NCI-H510A (cell line): ENCODE data around the gene MCTP1.

Experiments used
- DNase-seq: peaks from one replicate; lab custom pipeline; 2025; lab: John Stamatoyannopoulos, UW

MCTP1 gene

GRCh38 chr5:95284572-95285408 is at the start of gene MCTP1:
MCTP1 (minus strand) TSS chr5:95285094.
- DNase-seq: peak; percentile 26

- no peak for DNase-seq
Observed at GRCh38 chr5:95332158-95332557, 47.3 kb upstream of the MCTP1 start.

DNA sequence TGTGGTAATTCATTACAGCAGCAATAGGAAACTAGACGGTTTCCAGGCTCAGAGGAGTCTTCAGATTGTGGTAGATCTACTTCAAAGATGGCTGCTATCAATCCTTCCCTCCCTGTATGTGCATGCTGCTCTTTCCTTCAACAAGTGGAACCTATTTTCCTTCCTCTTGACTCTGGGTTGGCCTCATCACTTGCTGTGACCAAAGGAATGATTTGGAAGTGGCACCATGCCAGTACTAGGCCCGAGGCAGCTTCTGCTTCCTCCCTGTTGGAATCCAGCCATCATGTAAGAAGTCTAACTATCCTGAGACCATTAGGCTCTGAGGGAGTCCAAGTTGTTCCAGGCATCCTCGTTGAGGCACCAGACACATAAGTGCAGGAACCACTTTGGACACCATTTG is 46.5 kb upstream of the MCTP1 start:
- DNase-seq: no peak

GRCh38 chr5:95327211-95327610 is 42.3 kb upstream of the MCTP1 start:
- DNase-seq: no peak

DNA sequence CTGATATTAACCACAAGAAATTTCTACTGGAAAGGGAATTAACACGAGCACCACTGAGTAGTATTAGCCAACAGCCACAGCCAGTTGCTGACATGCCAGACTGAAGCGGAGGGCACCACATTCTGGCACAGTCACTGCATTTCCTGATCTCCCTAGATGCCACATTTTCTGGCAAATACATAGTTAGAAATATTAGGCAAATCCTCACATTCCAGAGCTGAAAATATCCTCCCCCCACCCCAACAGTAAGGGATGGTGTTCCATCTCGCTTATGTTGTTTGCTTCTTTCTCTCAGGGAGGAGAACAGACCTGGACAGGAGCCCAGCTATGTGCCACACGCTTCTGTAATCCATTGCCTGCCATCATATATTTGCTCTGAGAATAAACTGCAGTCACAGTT is 32.8 kb upstream of the MCTP1 start:
- DNase-seq: no peak

DNA sequence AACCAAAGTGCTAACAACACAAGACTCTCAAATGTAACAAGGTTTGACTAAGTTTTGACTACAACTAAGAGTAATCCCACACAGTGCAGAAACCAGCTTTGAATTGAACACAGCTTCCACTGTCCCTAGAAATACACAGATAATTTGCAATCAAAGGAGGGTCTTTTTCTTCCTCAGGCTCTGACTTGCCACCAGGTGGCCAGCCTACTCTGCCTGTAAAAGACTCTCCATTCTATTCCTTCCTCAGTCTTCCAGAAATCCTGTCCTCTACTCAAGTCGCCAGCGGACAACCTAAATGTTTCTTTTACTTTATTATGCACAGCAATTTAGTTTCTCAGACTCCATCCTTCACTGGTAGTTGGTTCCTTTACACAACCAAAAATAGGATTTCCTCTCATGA is 32.2 kb upstream of the MCTP1 start:
- DNase-seq: no peak

DNA sequence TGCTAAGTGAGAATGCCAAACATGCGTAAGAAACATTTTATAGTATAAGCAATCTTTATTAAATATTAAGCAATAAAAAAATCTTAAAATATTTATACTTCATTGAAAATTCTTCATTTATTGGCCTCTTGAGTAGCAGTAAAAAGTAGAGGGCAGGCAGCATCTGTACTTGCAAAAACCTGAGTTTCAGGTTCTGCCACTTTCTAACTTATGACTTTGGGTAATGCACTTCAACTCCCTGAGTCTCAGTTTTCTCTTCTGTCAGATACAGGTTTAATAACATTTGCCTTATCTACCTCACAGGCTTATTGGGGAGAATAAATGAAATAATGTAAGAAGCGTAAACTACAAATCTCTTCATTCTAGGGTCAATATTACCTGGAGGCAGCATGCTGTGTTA is 19.8 kb upstream of the MCTP1 start:
- peak; percentile 10 for DNase-seq

DNA sequence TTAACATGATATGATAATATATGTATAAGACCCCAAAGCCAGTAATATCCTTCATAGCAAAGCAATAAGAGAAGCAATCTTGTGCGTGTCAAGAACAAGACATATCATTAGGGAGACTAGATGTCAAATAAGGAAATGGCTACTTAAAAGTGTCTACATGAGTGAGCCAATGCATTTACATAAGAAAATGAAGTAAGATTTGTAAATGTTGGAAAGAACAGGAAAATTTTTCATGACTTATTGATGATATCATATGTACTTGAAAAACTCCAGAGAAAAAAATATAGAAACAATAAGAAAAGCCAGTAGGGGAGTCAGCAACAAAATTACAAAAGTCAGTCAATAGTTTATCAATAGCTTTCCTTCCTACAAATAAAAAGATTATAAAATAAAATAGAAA is 13.8 kb upstream of the MCTP1 start:
- DNase-seq: no peak

GRCh38 chr5:95296291-95296690 is 11.4 kb upstream of the MCTP1 start:
- no peak for DNase-seq

DNA sequence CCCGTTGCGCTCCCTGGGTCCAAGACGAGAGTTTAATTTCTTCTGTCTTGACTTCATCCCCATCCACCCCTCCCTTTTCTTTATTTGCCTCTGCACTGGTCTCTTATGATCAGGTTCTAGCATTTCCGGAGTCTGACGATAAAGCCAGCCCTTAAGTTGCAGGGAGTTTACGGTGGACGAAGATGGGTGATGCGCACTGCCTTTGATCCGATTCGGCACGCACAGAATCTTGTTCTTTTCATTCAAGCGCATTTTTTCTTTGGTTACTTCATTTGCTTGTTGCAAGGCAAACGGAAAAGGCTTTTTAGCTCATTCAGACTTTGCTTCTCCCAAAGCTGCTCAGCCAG is 488 bp upstream of the MCTP1 start:
- no peak for DNase-seq

DNA sequence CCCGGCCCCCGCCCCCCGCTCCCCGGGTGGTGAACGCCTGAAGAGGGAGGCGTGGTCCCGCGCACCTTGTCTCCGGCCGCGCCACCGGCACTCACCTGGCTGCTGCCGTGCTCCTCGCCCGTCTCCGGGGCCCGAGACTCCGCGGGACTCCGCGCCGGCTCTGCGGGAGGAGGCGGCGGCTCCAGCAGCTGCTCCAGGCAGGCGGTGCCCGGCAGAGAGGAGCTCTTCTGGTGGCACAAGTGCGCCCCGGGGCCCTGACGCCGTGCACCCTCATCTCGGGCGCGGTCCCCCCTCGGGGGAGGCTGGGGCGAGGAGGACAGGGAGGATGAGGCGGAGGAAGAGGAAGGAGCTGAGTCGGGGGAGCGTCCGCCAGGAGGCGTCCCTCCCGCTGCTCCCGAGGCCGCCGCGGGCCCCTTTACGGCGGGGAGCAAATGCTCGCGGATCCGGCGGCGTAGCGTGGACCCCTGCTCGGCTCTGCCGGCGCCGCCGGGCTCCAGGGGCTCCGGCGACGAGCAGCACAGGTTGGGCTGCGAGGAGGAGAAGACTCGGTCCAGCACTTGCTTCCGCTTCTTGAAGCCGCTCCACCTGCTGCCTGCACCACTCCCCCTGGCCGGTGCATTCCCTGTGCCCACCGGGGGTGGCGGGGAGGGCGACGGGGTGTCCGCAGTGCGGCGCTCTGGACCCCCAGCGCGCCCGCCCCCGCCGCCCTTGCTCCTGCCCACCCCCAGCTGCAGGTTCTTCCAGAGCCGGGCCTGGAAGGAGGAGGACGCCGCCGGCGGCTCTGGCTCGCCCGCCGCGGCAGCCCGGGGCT is 928 bp downstream of the MCTP1 start:
- peak; percentile 33 for DNase-seq

DNA sequence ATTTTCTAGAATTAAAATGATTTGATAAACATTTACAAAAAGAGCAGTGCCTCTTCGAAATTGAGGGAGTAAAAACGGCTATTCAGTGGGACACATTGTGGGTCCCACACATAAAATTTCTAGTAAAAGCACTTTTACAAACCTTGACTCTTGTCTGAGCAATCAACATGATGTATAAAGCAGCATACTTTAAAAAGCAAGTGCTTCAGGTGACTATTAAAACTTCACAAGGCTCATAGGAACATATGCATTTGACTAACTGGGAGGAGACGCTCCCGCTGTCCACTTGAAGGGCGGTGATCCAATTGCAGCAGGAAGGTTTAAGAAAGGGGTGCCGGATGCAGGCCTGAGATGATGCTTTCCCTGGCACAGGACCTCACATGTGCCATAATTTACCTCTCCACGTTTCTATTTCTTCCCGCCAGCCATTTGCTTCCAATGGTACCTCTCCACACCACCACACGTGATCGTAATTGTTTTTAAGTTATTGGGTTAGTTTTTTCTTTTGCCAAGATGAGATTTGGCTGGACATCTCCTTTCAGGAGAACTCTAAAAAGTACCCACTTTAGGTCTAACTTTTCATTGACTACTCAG is 1.8 kb downstream of the MCTP1 start:
- DNase-seq: no peak

GRCh38 chr5:95281226-95281625 is 3.7 kb downstream of the MCTP1 start:
- no peak for DNase-seq

- DNase-seq: no peak
Observed at GRCh38 chr5:95280401-95281095, 4.3 kb downstream of the MCTP1 start.

DNA sequence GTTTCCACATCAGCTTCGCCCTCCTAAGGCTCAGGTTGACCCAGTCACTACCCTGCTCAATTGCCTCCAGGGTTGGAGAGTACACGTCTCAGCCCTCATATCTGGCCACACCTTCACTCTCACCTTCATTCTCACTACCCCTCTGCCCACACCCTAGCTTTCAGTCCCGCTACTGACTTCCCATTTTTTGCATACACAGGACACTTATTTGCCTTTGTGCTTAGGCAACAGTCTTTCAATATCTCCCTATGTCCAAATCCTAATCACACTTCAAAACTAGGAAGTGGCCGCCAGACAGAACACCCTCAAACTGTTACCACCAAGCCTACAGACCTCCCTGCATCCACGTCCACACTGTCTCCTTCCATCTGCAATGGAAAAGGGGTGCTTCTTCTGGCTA is 10.9 kb downstream of the MCTP1 start:
- no peak for DNase-seq

GRCh38 chr5:95272316-95272929 is 12.5 kb downstream of the MCTP1 start:
- DNase-seq: no peak

DNA sequence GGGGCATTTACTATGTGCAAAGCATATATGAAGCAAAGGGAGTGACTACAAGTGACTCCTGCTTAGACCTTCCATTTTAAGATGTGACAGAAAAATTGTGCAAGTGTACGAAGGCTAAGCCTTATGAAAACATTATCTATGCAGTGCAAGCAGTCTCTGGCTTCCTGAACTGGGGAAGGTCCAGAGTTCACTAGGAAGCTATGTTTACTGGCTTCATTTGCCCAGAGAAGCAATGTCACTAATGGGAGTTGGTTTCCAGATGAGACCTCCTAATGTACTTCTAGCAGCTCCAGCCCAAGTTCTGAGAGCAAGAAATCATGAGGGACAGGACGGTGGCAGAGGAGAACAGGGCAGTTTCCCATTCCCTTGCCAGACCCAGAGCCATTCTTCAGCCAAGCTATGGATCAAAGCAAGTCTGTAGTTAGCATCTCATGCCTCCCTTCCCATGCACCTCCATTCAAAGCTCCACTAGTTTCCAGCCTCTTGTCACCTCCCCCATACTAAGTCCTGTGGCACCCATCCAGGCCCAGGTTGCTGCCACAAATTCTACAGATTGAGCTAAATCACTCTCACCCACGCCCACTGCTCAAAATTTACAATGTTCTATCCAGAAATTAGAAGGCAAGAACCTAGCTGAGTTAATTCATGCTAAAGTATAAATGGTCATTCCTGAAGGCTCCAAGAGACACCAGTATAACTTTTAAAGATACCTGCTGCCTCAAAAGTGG is 21.8 kb downstream of the MCTP1 start:
- DNase-seq: no peak

DNA sequence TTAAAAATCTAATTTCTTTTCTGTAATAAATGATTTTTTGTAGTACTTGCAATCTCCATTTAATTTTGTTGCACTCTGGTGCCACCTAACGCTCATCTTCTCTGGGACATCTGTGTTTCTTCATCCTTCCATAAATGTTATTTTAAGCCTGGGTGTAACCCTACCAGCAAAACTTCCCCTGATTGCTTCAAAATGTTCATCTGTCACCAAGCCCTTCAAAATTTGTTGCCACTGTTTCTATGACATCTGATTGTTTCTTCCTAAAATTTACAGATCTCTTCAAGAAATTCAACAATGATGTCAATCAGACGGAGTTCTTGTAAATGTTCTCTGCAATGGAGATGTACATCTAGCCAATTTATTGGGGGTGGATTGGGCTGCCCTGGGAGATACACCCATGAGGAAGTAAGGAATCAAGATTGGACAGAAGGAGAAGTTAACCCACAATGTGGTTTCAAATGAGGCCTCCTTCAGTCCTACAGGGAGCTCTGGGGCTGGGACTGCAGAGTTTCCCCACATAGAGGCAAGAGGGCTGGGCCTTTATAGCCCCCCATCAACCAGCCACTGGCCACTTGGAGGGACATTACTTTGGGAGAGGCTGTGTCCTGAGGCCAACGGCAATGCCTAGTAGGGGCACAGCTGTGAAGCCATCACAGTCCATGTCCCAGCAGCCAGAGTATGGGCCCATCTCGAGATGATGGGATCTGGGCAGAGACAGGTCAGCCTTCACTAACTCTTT is 23.3 kb downstream of the MCTP1 start:
- DNase-seq: no peak

GRCh38 chr5:95256991-95257390 is 27.9 kb downstream of the MCTP1 start:
- DNase-seq: no peak

DNA sequence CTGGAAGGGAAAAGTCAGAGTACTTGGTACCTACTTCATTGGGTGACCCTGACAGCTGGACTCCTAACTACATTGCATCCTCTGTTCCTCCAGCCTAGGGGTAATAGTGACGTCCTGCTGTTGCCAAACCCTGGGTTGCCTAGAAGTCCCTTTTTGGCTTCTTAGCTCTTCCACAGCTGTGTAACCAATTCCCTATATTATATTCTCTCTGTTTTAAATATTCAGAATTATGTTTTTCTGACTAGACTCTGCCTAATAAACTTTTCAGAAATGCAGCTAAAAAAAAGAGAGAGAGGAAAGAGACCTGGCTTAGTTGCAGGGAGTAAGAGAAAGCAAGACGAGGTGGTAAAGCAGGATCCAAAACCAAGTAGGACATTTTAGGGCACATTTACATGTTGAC is 28.4 kb downstream of the MCTP1 start:
- DNase-seq: no peak

DNA sequence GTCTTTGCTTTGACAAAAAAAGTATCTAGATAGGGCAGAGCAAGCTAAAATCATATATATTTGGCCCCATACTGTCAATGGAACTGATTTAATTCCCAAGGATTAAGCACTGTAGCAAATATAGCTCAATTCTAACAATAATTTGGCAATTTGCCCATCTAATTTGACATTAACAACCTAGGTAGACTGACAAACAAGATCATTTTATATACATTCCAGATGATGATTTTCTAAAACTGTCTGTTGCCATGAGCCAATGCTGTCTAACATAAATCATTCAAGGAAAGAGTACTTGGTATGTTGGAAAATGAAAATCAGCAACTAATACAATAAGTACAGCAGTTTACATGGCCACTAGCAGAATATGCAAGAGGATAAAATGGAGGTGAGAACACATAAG is 32.1 kb downstream of the MCTP1 start:
- no peak for DNase-seq
